ENCODE measurements around the gene ERBB4.

DNA sequence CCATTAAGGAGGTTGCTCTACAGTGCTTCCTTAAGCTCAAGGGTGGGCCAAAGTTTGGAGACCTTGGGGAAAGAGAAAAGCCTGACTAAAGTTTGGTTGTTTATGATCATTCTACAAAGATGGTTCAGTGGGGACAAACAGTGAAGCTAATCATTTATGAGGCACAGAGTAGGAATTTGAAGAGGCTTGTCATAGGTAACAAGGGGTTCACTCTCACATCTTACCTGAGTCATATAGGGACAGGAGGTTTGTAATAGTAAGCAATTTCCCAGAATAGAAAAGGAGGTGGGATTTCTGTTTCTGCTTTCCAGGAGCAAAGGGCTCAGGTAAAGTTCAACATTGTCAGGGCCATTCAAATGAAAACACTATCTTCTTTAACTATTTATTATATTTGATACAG lies 1194.3 kb downstream of the ERBB4 start:
- TF ChIP-seq, protein P1, sequence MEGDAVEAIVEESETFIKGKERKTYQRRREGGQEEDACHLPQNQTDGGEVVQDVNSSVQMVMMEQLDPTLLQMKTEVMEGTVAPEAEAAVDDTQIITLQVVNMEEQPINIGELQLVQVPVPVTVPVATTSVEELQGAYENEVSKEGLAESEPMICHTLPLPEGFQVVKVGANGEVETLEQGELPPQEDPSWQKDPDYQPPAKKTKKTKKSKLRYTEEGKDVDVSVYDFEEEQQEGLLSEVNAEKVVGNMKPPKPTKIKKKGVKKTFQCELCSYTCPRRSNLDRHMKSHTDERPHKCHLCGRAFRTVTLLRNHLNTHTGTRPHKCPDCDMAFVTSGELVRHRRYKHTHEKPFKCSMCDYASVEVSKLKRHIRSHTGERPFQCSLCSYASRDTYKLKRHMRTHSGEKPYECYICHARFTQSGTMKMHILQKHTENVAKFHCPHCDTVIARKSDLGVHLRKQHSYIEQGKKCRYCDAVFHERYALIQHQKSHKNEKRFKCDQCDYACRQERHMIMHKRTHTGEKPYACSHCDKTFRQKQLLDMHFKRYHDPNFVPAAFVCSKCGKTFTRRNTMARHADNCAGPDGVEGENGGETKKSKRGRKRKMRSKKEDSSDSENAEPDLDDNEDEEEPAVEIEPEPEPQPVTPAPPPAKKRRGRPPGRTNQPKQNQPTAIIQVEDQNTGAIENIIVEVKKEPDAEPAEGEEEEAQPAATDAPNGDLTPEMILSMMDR (IDR thresholded peaks at IDR 0.05; ENCODE audit: insufficient read depth, low read depth, low read length), result no peak
- no peak for TF ChIP-seq EZH2 (IDR thresholded peaks at IDR 0.05; ENCODE audit: insufficient read depth, low read length)

Measured in astrocyte (in vitro differentiated cells and primary cell).